ENCODE results near the gene USP25. TPM values are rescaled to one million over a fixed set of nuclear protein-coding genes. Genes with fewer than 3 reads are reported as not detected.

USP25 gene
- total RNA-seq, 1 experiment from 2014 or later: 22.1 TPM

GRCh38 chr21:15774590-15774989 lies 44.8 kb downstream of the USP25 start:
- no peak overlapping the region for H3K27ac Mint-ChIP-seq (ENCODE audit: unreplicated experiment)
- no peaks in the 10 kb centered on the region for H3K27me3 Mint-ChIP-seq (ENCODE audit: unreplicated experiment)
- DNase-seq: no peak
- no peak overlapping the region for H3K4me3 Mint-ChIP-seq (ENCODE audit: low read depth, unreplicated experiment)
- BruUV-seq (replicated peaks): no TSS peak
- no peak for TF ChIP-seq CTCF (IDR thresholded peaks at IDR 0.05; ENCODE audit: unreplicated experiment)
- peaks cover 11% of the 10 kb centered on the region for H3K4me1 Mint-ChIP-seq (ENCODE audit: low read depth, unreplicated experiment)
- intact Hi-C loops (cut with micrococcal nuclease; ENCODE audit: unreplicated experiment): no loop called here
- CTCF ChIA-PET: no interaction called here
- no peaks in the 10 kb centered on the region for H3K9me3 Mint-ChIP-seq (ENCODE audit: low read depth, unreplicated experiment)
- H3K36me3 Mint-ChIP-seq (ENCODE audit: insufficient read depth, unreplicated experiment): peaks cover 4% of the 10 kb centered on the region

- no peak for DNase-seq
- peaks cover 11% of the 10 kb centered on the region for H3K4me1 Mint-ChIP-seq (ENCODE audit: low read depth, unreplicated experiment)
- TF ChIP-seq CTCF (IDR thresholded peaks at IDR 0.05; ENCODE audit: unreplicated experiment): no peak
- H3K36me3 Mint-ChIP-seq (ENCODE audit: insufficient read depth, unreplicated experiment): peaks cover 4% of the 10 kb centered on the region
- H3K27ac Mint-ChIP-seq (ENCODE audit: unreplicated experiment): no peak overlapping the region
- H3K4me3 Mint-ChIP-seq (ENCODE audit: low read depth, unreplicated experiment): no peak overlapping the region
- BruUV-seq (replicated peaks): no TSS peak
- CTCF ChIA-PET: interaction anchor here (0.8 kb wide), 1 partner anchor 24 kb away, joined by 4 read pairs; no protein-coding TSS in a partner anchor
- no peaks in the 10 kb centered on the region for H3K27me3 Mint-ChIP-seq (ENCODE audit: unreplicated experiment)
- intact Hi-C loops (cut with micrococcal nuclease; ENCODE audit: unreplicated experiment): no loop called here
- no peaks in the 10 kb centered on the region for H3K9me3 Mint-ChIP-seq (ENCODE audit: low read depth, unreplicated experiment)
These were observed 45.5 kb downstream of the USP25 start for GRCh38 chr21:15775291-15775690.

GRCh38 chr21:15775981-15776380 lies 46.2 kb downstream of the USP25 start:
- CTCF ChIA-PET: no interaction called here
- Mint-ChIP-seq H3K27ac (ENCODE audit: unreplicated experiment) (no peak overlapping the region), H3K36me3 (ENCODE audit: insufficient read depth, unreplicated experiment) (peaks cover 4% of the 10 kb centered on the region), H3K4me1 (ENCODE audit: low read depth, unreplicated experiment) (peaks cover 7% of the 10 kb centered on the region), H3K27me3 (ENCODE audit: unreplicated experiment) (no peaks in the 10 kb centered on the region), H3K4me3 (ENCODE audit: low read depth, unreplicated experiment) (no peak overlapping the region), H3K9me3 (ENCODE audit: low read depth, unreplicated experiment) (no peaks in the 10 kb centered on the region)
- DNase-seq: no peak
- BruUV-seq (replicated peaks): no TSS peak
- TF ChIP-seq CTCF (IDR thresholded peaks at IDR 0.05; ENCODE audit: unreplicated experiment): no peak
- intact Hi-C loops (cut with micrococcal nuclease; ENCODE audit: unreplicated experiment): no loop called here

- Mint-ChIP-seq H3K27ac (ENCODE audit: unreplicated experiment) (no peak overlapping the region), H3K4me1 (ENCODE audit: low read depth, unreplicated experiment) (no peaks in the 10 kb centered on the region), H3K36me3 (ENCODE audit: insufficient read depth, unreplicated experiment) (peaks cover 4% of the 10 kb centered on the region), H3K4me3 (ENCODE audit: low read depth, unreplicated experiment) (no peak overlapping the region), H3K27me3 (ENCODE audit: unreplicated experiment) (no peaks in the 10 kb centered on the region), H3K9me3 (ENCODE audit: low read depth, unreplicated experiment) (no peaks in the 10 kb centered on the region)
- no peak for DNase-seq
- CTCF ChIA-PET: no interaction called here
- no TSS peak for BruUV-seq (replicated peaks)
- intact Hi-C loops (cut with micrococcal nuclease; ENCODE audit: unreplicated experiment): no loop called here
- no peak for TF ChIP-seq CTCF (IDR thresholded peaks at IDR 0.05; ENCODE audit: unreplicated experiment)
These were observed 47.0 kb downstream of the USP25 start for GRCh38 chr21:15776818-15777217.
